WTC11 (cell line): ENCODE data around the gene PRSS27. TPM values are rescaled to one million over a fixed set of nuclear protein-coding genes. Genes with fewer than 3 reads are reported as not detected.

Experiments
- ATAC-seq: fragments of 200-7000 bp; cut with Tn5 transposase; 2 replicates; pipeline ENCODE4 v1.10.0; 2021; ENCODE audit warnings: mild to moderate bottlenecking, moderate library complexity
- CTCF ChIA-PET: fragments of 300-600 bp; sonication (Branson Sonifier 250); formaldehyde crosslinking; loops from one replicate; lab custom pipeline; 2021; ENCODE audit warnings: antibody characterized with exemption; lab: Charles Lee
- POLR2A ChIA-PET: fragments of 350-600 bp; sonication (Branson Sonifier 250); formaldehyde crosslinking; loops from one replicate; lab custom pipeline; 2021; ENCODE audit warnings: antibody characterized with exemption; lab: Charles Lee
- DNase-seq: peaks from one replicate; pipeline ENCODE4 v3.0.0; 2021; ENCODE audit warnings: low spot score
- H3K27ac Mint-ChIP-seq: 2 replicates; pipeline ENCODE4 v1.8.0; 2021; ENCODE audit warnings: mixed read lengths
- H3K27me3 Mint-ChIP-seq: 2 replicates; pipeline ENCODE4 v1.8.0; 2021; ENCODE audit warnings: low read depth, mild to moderate bottlenecking, moderate library complexity, mixed read lengths
- H3K36me3 Mint-ChIP-seq: 2 replicates; pipeline ENCODE4 v1.8.0; 2021; ENCODE audit warnings: mixed read lengths
- H3K4me1 Mint-ChIP-seq: 2 replicates; pipeline ENCODE4 v1.8.0; 2022; ENCODE audit warnings: mixed read lengths
- H3K4me3 Mint-ChIP-seq: 2 replicates; pipeline ENCODE4 v1.8.0; 2021; ENCODE audit warnings: mild to moderate bottlenecking, moderate library complexity, mixed read lengths
- H3K9me3 Mint-ChIP-seq: 2 replicates; pipeline ENCODE4 v1.8.0; 2021; ENCODE audit warnings: mixed read lengths
- AFF4 ChIP-seq: sonication (generic); formaldehyde crosslinking; IDR thresholded peaks from 2 replicates; pipeline ENCODE4 v1.8.1; 2023; ENCODE audit warnings: mild to moderate bottlenecking, missing genetic modification reagents, borderline replicate concordance
- ATF2 ChIP-seq: sonication (generic); formaldehyde crosslinking; IDR thresholded peaks from 2 replicates; pipeline ENCODE4 v1.8.1; 2022; ENCODE audit warnings: low read depth, missing genetic modification reagents, borderline replicate concordance
- ERG ChIP-seq: fragments of 250-450 bp; sonication (Bioruptor Pico); IDR thresholded peaks from 2 replicates; pipeline ENCODE4 v1.8.0; 2021; ENCODE audit warnings: mild to moderate bottlenecking
- FOXP1 ChIP-seq: sonication (generic); formaldehyde crosslinking; IDR thresholded peaks from 2 replicates; pipeline ENCODE4 v1.8.0; 2022; ENCODE audit warnings: missing genetic modification reagents, mild to moderate bottlenecking, moderate library complexity, borderline replicate concordance
- NR2C2 ChIP-seq: sonication (generic); formaldehyde crosslinking; IDR thresholded peaks from 2 replicates; pipeline ENCODE4 v1.8.0; 2022; ENCODE audit warnings: mild to moderate bottlenecking, missing genetic modification reagents
- TCF7 ChIP-seq: sonication (generic); formaldehyde crosslinking; IDR thresholded peaks from 2 replicates; pipeline ENCODE4 v1.8.0; 2022; ENCODE audit warnings: mild to moderate bottlenecking, low read depth, missing genetic modification reagents, moderate library complexity
- TP53 ChIP-seq: sonication (generic); formaldehyde crosslinking; IDR thresholded peaks from 2 replicates; pipeline ENCODE4 v1.8.1; 2023; ENCODE audit warnings: mild to moderate bottlenecking, missing genetic modification reagents
- ZNF121 ChIP-seq: sonication (generic); formaldehyde crosslinking; IDR thresholded peaks from 2 replicates; pipeline ENCODE4 v1.8.0; 2023; ENCODE audit warnings: missing genetic modification reagents
- ZNF219 ChIP-seq: sonication (generic); formaldehyde crosslinking; IDR thresholded peaks from 2 replicates; pipeline ENCODE4 v1.8.0; 2023; ENCODE audit warnings: missing genetic modification reagents, mild to moderate bottlenecking, borderline replicate concordance
- ZNF416 ChIP-seq: fragments of 250-450 bp; sonication (Bioruptor Pico); IDR thresholded peaks from 2 replicates; pipeline ENCODE4 v1.9.0; 2021; ENCODE audit warnings: mild to moderate bottlenecking, inconsistent platforms
- ZNF532 ChIP-seq: fragments of 250-450 bp; sonication (Bioruptor Pico); IDR thresholded peaks from 2 replicates; pipeline ENCODE4 v1.9.0; 2021; ENCODE audit warnings: mild to moderate bottlenecking, borderline replicate concordance
- ZNF671 ChIP-seq: fragments of 250-450 bp; sonication (Bioruptor Pico); IDR thresholded peaks from 2 replicates; pipeline ENCODE4 v1.8.0; 2021; ENCODE audit warnings: mild to moderate bottlenecking
- total RNA-seq: library from RNA; stranded (reverse); gene quantifications from 3 replicates; pipeline ENCODE4 v1.2.3, GENCODE V29; 2021

The PRSS27 gene
- total RNA-seq, 1 experiment from 2014 or later = 5.1 TPM

GRCh38 chr16:2709588-2709984, 10.4 kb downstream of the PRSS27 start:
- no peaks in the 10 kb centered on the region for H3K9me3 Mint-ChIP-seq
- H3K36me3 Mint-ChIP-seq = peaks cover 10% of the 10 kb centered on the region
- TF ChIP-seq ZNF416 (no peak), TCF7 (CRISPR knock-in tag) (no peak), ZNF219 (CRISPR knock-in tag) (no peak)
- ChIA-PET POLR2A (no interaction called here), CTCF (no interaction called here)
- no peak overlapping the region for H3K27ac Mint-ChIP-seq
- no peak overlapping the region for H3K4me3 Mint-ChIP-seq
- DNase-seq (no peak), ATAC-seq (no peak)
- H3K4me1 Mint-ChIP-seq = no peaks in the 10 kb centered on the region
- H3K27me3 Mint-ChIP-seq = no peaks in the 10 kb centered on the region

- H3K36me3 Mint-ChIP-seq = peaks cover 10% of the 10 kb centered on the region
Measured at GRCh38 chr16:2708955-2709587, 11.0 kb downstream of the PRSS27 start.

GRCh38 chr16:2708290-2708639, 11.8 kb downstream of the PRSS27 start:
- Mint-ChIP-seq H3K27ac (no peak overlapping the region), H3K9me3 (no peaks in the 10 kb centered on the region), H3K27me3 (no peaks in the 10 kb centered on the region), H3K36me3 (peaks cover 10% of the 10 kb centered on the region), H3K4me3 (no peak overlapping the region), H3K4me1 (no peaks in the 10 kb centered on the region)
- DNase-seq (no peak), ATAC-seq (no peak)
- POLR2A ChIA-PET = interaction anchor here (1.2 kb wide), 1 partner anchor 15 kb away, joined by 4 read pairs; no protein-coding TSS in a partner anchor
- CTCF ChIA-PET = no interaction called here
- TF ChIP-seq ATF2 (CRISPR knock-in tag) = no peak
- no peak for TF ChIP-seq AFF4 (CRISPR knock-in tag)
- no peak for TF ChIP-seq TP53 (CRISPR knock-in tag)
- no peak for TF ChIP-seq NR2C2
- no peak for TF ChIP-seq ZNF671 (CRISPR knock-in tag)
- no peak for TF ChIP-seq FOXP1 (CRISPR knock-in tag)
- no peak for TF ChIP-seq ZNF121 (CRISPR knock-in tag)

More at GRCh38 chr16:2708955-2709587, 11.0 kb downstream of the PRSS27 start:
- H3K27ac Mint-ChIP-seq = no peak overlapping the region
- no peak overlapping the region for H3K4me3 Mint-ChIP-seq
- CTCF ChIA-PET = no interaction called here
- no peaks in the 10 kb centered on the region for H3K27me3 Mint-ChIP-seq
- no peaks in the 10 kb centered on the region for H3K4me1 Mint-ChIP-seq
- ATAC-seq (no peak), DNase-seq (no peak)
- POLR2A ChIA-PET = interaction anchor here (1.2 kb wide), 1 partner anchor 16 kb away, joined by 4 read pairs; no protein-coding TSS in a partner anchor
- TF ChIP-seq ERG (CRISPR knock-in tag) (no peak), ZNF121 (CRISPR knock-in tag) (peak; percentile 61; the same call in 1 of the 2 replicates), ZNF532 (CRISPR knock-in tag) (no peak)
- TF ChIP-seq, all 79 proteins: peak for 1
- no peaks in the 10 kb centered on the region for H3K9me3 Mint-ChIP-seq
